ENCODE measurements around the gene CTIF. TPM values are rescaled to one million over a fixed set of nuclear protein-coding genes. Genes with fewer than 3 reads are reported as not detected.
"Not testable (repeated sequence)": the region's sequence is repeated elsewhere in the genome, so short reads cannot be mapped to it uniquely, and the experiment has no call there.

CTIF gene
- polyA plus RNA-seq, 1 donor from 2014 or later: 50.2 TPM

- H3K4me2 ChIP-seq (ENCODE audit: low read length): no peak overlapping the region
- no peak for TF ChIP-seq REST (IDR thresholded peaks at IDR 0.05; ENCODE audit: borderline replicate concordance)
- no peak for TF ChIP-seq EP300 (conservative IDR thresholded peaks at IDR 0.05; ENCODE audit: poor library complexity, severe bottlenecking)
- no peak for TF ChIP-seq SMC3 (conservative IDR thresholded peaks at IDR 0.05; ENCODE audit: poor library complexity)
- TF ChIP-seq TAF1 (IDR thresholded peaks at IDR 0.05; ENCODE audit: low read depth): no peak
- TF ChIP-seq, protein P1, sequence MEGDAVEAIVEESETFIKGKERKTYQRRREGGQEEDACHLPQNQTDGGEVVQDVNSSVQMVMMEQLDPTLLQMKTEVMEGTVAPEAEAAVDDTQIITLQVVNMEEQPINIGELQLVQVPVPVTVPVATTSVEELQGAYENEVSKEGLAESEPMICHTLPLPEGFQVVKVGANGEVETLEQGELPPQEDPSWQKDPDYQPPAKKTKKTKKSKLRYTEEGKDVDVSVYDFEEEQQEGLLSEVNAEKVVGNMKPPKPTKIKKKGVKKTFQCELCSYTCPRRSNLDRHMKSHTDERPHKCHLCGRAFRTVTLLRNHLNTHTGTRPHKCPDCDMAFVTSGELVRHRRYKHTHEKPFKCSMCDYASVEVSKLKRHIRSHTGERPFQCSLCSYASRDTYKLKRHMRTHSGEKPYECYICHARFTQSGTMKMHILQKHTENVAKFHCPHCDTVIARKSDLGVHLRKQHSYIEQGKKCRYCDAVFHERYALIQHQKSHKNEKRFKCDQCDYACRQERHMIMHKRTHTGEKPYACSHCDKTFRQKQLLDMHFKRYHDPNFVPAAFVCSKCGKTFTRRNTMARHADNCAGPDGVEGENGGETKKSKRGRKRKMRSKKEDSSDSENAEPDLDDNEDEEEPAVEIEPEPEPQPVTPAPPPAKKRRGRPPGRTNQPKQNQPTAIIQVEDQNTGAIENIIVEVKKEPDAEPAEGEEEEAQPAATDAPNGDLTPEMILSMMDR (IDR thresholded peaks at IDR 0.05; ENCODE audit: poor library complexity, severe bottlenecking): no peak
- TF ChIP-seq POLR2AphosphoS5 (IDR thresholded peaks at IDR 0.05): no peak
- no peak for TF ChIP-seq EZH2 (IDR thresholded peaks at IDR 0.05; ENCODE audit: borderline replicate concordance, insufficient read depth, low read length, poor library complexity, severe bottlenecking)
- TF ChIP-seq RAD21 (conservative IDR thresholded peaks at IDR 0.05): no peak
- no peak for TF ChIP-seq MXI1 (conservative IDR thresholded peaks at IDR 0.05; ENCODE audit: poor library complexity, severe bottlenecking)
These were observed 110.4 kb downstream of the CTIF start for GRCh38 chr18:48649231-48649630.

GRCh38 chr18:48654591-48654990 lies 115.8 kb downstream of the CTIF start:
- not testable (repeated sequence) for H3K9ac ChIP-seq (ENCODE audit: low read length); H4K20me1 ChIP-seq (ENCODE audit: insufficient read depth); H3K4me2 ChIP-seq (ENCODE audit: low read length); H3K36me3 ChIP-seq (ENCODE audit: insufficient read depth, low read length); H3F3A ChIP-seq (ENCODE audit: insufficient read depth, low read length, poor library complexity, severe bottlenecking); H3K27me3 ChIP-seq (ENCODE audit: insufficient read depth, low read depth, low read length); H3K27ac ChIP-seq (ENCODE audit: low read length); H2AFZ ChIP-seq (ENCODE audit: low read depth, low read length); H3K9me3 ChIP-seq (ENCODE audit: low read length); H3K9me2 ChIP-seq (ENCODE audit: insufficient read depth, low read length); H3K4me3 ChIP-seq (ENCODE audit: low read length); H3K79me2 ChIP-seq (replicated peaks; ENCODE audit: insufficient read depth, low read length)

More at GRCh38 chr18:48649231-48649630, 110.4 kb downstream of the CTIF start:
- Histone ChIP-seq H3K9me3 (ENCODE audit: low read length) (no peaks in the 10 kb centered on the region), H3K9me2 (ENCODE audit: insufficient read depth, low read length) (no peaks in the 10 kb centered on the region), H3F3A (ENCODE audit: insufficient read depth, low read length, poor library complexity, severe bottlenecking) (no peaks in the 10 kb centered on the region), H3K4me3 (ENCODE audit: low read length) (no peak overlapping the region), H4K20me1 (ENCODE audit: insufficient read depth) (no peaks in the 10 kb centered on the region), H3K9ac (ENCODE audit: low read length) (no peak overlapping the region), H3K79me2 (replicated peaks; ENCODE audit: insufficient read depth, low read length) (no peaks in the 10 kb centered on the region), H3K36me3 (ENCODE audit: insufficient read depth, low read length) (no peaks in the 10 kb centered on the region), H2AFZ (ENCODE audit: low read depth, low read length) (no peak overlapping the region), H3K27me3 (ENCODE audit: insufficient read depth, low read depth, low read length) (no peaks in the 10 kb centered on the region), H3K27ac (ENCODE audit: low read length) (no peak overlapping the region)

DNA sequence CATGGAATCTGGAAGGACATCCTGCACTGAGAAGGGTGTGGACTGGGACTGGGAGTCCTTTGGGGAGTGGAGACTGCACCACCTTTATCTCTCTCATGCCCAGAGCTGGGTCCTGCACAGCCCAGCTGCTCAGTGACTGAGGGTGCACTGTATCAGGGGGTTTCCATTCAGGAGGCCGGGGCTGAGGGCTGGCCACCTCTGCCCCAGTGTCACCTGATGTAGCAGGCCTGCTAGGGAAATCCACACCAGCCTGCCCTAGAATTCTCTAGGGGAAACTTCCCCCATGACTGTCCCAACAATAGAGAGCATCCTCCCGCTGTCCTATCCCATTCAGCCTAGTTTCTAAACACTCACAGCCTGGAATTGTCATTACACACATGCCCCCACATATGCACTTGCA lies 116.7 kb downstream of the CTIF start:
- Histone ChIP-seq H2AFZ (ENCODE audit: low read depth, low read length) (no peak overlapping the region), H3K36me3 (ENCODE audit: insufficient read depth, low read length) (no peaks in the 10 kb centered on the region), H3F3A (ENCODE audit: insufficient read depth, low read length, poor library complexity, severe bottlenecking) (peaks cover 3% of the 10 kb centered on the region), H3K27me3 (ENCODE audit: insufficient read depth, low read depth, low read length) (no peaks in the 10 kb centered on the region), H3K9ac (ENCODE audit: low read length) (peak overlapping the region; percentile 63), H4K20me1 (ENCODE audit: insufficient read depth) (no peaks in the 10 kb centered on the region), H3K9me2 (ENCODE audit: insufficient read depth, low read length) (no peaks in the 10 kb centered on the region), H3K9me3 (ENCODE audit: low read length) (no peaks in the 10 kb centered on the region), H3K79me2 (replicated peaks; ENCODE audit: insufficient read depth, low read length) (peaks cover 9% of the 10 kb centered on the region), H3K4me2 (ENCODE audit: low read length) (no peak overlapping the region), H3K4me3 (ENCODE audit: low read length) (no peak overlapping the region), H3K27ac (ENCODE audit: low read length) (peak overlapping the region; percentile 93)
- TF ChIP-seq MXI1 (conservative IDR thresholded peaks at IDR 0.05; ENCODE audit: poor library complexity, severe bottlenecking) (no peak), POLR2AphosphoS5 (IDR thresholded peaks at IDR 0.05) (no peak), REST (IDR thresholded peaks at IDR 0.05; ENCODE audit: borderline replicate concordance) (no peak), EZH2 (IDR thresholded peaks at IDR 0.05; ENCODE audit: borderline replicate concordance, insufficient read depth, low read length, poor library complexity, severe bottlenecking) (no peak), SMC3 (conservative IDR thresholded peaks at IDR 0.05; ENCODE audit: poor library complexity) (no peak), RAD21 (conservative IDR thresholded peaks at IDR 0.05) (no peak), EP300 (conservative IDR thresholded peaks at IDR 0.05; ENCODE audit: poor library complexity, severe bottlenecking) (no peak), TAF1 (IDR thresholded peaks at IDR 0.05; ENCODE audit: low read depth) (no peak)
- TF ChIP-seq, protein P1 (IDR thresholded peaks at IDR 0.05; ENCODE audit: poor library complexity, severe bottlenecking): no peak

Measured in neural cell (in vitro differentiated cells).